GM20000 (cell line): Measurements from ENCODE around the gene TMEM129.
A peak's percentile ranks its signal among the peaks of the same experiment; 100 is the strongest.

Source experiments
- DNase-seq: peaks from one replicate; pipeline ENCODE4 v3.0.0; 2012; ENCODE audit warnings: low spot score
- CTCF ChIP-seq: IDR thresholded peaks from 2 replicates; pipeline ENCODE4 v1.5.1; 2012; ENCODE audit warnings: mild to moderate bottlenecking, control low read depth; ENCODE audit errors: extremely low read depth, missing control alignments

Gene TMEM129

GRCh38 chr4:1752284-1753041 lies 31.3 kb upstream of the TMEM129 start:
- no peak for TF ChIP-seq CTCF
- DNase-seq: peak; percentile 37

GRCh38 chr4:1751919-1752283 lies 30.8 kb upstream of the TMEM129 start:
- TF ChIP-seq CTCF: no peak
- DNase-seq: no peak

GRCh38 chr4:1751155-1751918 lies 30.2 kb upstream of the TMEM129 start:
- DNase-seq: no peak
- no peak for TF ChIP-seq CTCF

- no peak for TF ChIP-seq CTCF
- no peak for DNase-seq
Observed at GRCh38 chr4:1750381-1751154, 29.4 kb upstream of the TMEM129 start.

GRCh38 chr4:1749826-1750225 lies 28.7 kb upstream of the TMEM129 start:
- no peak for TF ChIP-seq CTCF
- DNase-seq: no peak

- DNase-seq: peak; percentile 46
- TF ChIP-seq CTCF: no peak
Observed at GRCh38 chr4:1749370-1749769, 28.2 kb upstream of the TMEM129 start.
